AG04450 (cell line): ENCODE data around the gene SHANK2. TPM values are rescaled to one million over a fixed set of nuclear protein-coding genes. Genes with fewer than 3 reads are reported as not detected.

Experiments
- CTCF ChIA-PET: fragments of 300-600, 350-600 bp; formaldehyde crosslinking; extraction: SDS; loops from one replicate; lab custom pipeline; 2022; ENCODE audit warnings: antibody characterized with exemption, inconsistent platforms; lab: Charles Lee
- POLR2A ChIA-PET: fragments of 350-600 bp; formaldehyde crosslinking; extraction: SDS; loops from one replicate; lab custom pipeline; 2021; ENCODE audit warnings: antibody characterized with exemption, inconsistent platforms; lab: Yijun Ruan, JAX
- DNase-seq: peaks from one replicate; pipeline ENCODE4 v3.0.0-alpha.2; 2011; ENCODE audit warnings: low read depth, low spot score
- H3K27ac ChIP-seq: one replicate; pipeline ENCODE4 v1.5.1; 2012; ENCODE audit warnings: low read depth, low read length, control low read depth
- H3K27me3 ChIP-seq: one replicate; pipeline ENCODE4 v1.6.0; 2012; ENCODE audit warnings: low read length; ENCODE audit not compliant: control insufficient read depth, insufficient read depth
- H3K4me3 ChIP-seq: 2 replicates; pipeline ENCODE4 v1.5.1; 2011; ENCODE audit warnings: mild to moderate bottlenecking, low read depth, low read length, control low read depth
- H3K9me3 ChIP-seq: 2 replicates; pipeline ENCODE4 v1.5.1; 2012; ENCODE audit warnings: low read length; ENCODE audit not compliant: control insufficient read depth, insufficient read depth
- CTCF ChIP-seq: IDR thresholded peaks from 2 replicates; pipeline ENCODE4 v1.5.1; 2011; ENCODE audit warnings: low read depth, low read length, control low read depth, inconsistent platforms
- polyA plus RNA-seq: library from polyadenylated mRNA; depleted of rRNA; stranded (reverse); fragments of >200 nt; gene quantifications from 2 replicates; pipeline ENCODE4 v1.2.3, GENCODE V29; 2011

Gene SHANK2
- polyA plus RNA-seq, 1 experiment = 0.72 TPM

DNA sequence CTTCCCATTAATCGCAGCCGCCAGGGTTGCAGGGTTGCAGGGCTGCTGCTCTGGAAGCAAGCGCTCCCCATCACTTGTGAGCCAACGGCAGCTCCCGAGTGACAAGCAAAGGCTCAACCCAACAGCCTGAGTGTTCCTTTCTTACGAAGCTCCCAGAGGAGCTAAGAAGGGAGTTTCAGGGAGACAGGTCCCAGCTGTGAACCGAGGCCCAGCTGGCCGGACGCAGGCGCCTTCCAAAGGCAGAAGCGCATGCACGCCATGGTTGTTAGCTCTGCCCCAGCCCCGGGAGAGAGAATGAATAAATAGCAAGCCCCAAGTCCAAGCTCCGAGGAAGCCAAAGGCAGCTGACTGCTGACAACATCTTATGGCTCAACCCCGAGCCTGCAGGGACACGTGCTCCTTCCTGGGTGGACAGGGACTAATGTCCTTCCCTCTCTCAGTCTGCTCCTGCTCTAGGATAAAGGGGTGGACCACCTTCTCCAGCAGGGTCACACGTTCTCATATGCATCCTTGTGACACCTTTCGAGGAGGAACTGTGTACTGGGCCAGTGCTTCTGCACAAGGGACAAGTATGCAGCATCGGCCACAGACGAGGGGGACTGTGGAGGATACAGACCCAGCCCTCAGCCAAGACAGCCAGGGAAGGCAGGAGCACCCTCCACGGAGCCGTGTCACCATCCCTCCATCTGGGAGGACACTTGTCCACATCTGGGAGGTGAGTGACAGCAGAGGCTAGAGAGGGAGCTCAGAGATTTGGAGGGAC is 29.9 kb downstream of the SHANK2 start:
- Histone ChIP-seq H3K9me3 (peaks cover 29% of the 10 kb centered on the region), H3K27me3 (no peaks in the 10 kb centered on the region), H3K4me3 (no peak overlapping the region), H3K27ac (no peak overlapping the region)
- no peak for TF ChIP-seq CTCF
- CTCF ChIA-PET = no interaction called here
- no peak for DNase-seq
- POLR2A ChIA-PET = no interaction called here

- no peak overlapping the region for H3K27ac ChIP-seq
- TF ChIP-seq CTCF = no peak
- H3K27me3 ChIP-seq = no peaks in the 10 kb centered on the region
- ChIA-PET CTCF (no interaction called here), POLR2A (no interaction called here)
- DNase-seq = no peak
- H3K9me3 ChIP-seq = peaks cover 31% of the 10 kb centered on the region
- H3K4me3 ChIP-seq = no peak overlapping the region
Observed at GRCh38 chr11:71221821-71222220, 30.6 kb downstream of the SHANK2 start.

DNA sequence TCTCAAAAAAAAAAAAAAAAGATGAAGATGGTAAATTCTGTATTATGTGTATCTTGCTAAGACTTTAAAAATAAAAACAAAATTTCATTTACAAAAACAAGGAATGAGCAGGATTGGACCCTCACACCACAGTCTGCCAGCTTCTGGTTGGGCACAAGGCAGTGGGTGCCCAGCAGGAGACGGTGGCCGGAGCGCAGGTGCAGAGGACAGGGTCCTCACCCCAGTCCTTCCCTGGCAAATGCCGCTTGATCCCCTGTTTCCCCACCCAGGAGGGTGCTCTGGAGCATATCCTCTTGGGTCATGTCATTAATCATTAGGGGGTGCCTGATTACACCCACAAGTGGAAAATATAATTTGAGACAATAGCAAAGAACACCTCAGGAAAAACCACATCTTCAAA is 31.2 kb downstream of the SHANK2 start:
- no peak overlapping the region for H3K27ac ChIP-seq
- DNase-seq = no peak
- POLR2A ChIA-PET = no interaction called here
- TF ChIP-seq CTCF = no peak
- H3K9me3 ChIP-seq = peaks cover 34% of the 10 kb centered on the region
- CTCF ChIA-PET = no interaction called here
- no peaks in the 10 kb centered on the region for H3K27me3 ChIP-seq
- H3K4me3 ChIP-seq = no peak overlapping the region

DNA sequence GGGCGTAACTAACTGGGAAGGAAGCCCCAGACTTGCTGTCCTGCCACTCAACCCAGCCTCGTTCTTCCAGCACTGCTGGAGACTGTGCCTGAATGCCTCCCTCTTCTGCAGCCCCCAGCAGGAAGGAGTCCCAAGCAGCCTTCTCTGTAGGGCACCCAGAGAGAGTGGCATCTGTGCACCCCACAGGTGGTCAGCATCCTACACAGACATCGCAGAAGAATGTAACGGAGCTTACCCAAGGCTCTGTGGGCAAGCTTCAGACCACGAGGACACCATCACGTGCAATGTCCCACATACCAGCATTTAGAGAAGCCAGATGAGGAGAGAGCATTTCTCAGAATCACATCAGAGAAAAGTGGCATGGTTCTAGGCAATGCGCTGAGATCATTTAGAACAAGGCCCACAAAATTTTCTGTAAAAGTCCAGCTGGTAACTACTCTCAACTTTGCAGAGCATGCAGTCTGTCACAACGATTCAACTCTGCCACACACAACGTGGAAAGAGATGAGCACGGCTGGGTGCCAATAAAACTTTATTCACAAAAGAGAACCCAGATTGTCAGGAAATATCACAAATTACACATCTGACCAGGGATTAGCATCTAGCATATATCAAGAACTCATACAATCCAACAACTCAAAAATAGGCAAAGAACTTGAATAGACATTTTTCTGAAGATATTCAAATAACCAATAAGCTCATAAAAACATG is 33.4 kb downstream of the SHANK2 start:
- peaks cover 49% of the 10 kb centered on the region for H3K9me3 ChIP-seq
- TF ChIP-seq CTCF = no peak
- POLR2A ChIA-PET = no interaction called here
- H3K27me3 ChIP-seq = no peaks in the 10 kb centered on the region
- CTCF ChIA-PET = interaction anchor here (0.6 kb wide), 1 partner anchor 130 kb away, joined by 4 read pairs; no protein-coding TSS in a partner anchor
- no peak for DNase-seq
- H3K4me3 ChIP-seq = no peak overlapping the region
- no peak overlapping the region for H3K27ac ChIP-seq

- Histone ChIP-seq H3K4me3 (no peak overlapping the region), H3K27me3 (no peaks in the 10 kb centered on the region), H3K27ac (no peak overlapping the region), H3K9me3 (peaks cover 40% of the 10 kb centered on the region)
- CTCF ChIA-PET = no interaction called here
- POLR2A ChIA-PET = no interaction called here
- DNase-seq = no peak
- TF ChIP-seq CTCF = no peak
Observed at GRCh38 chr11:71215425-71215965, 36.9 kb downstream of the SHANK2 start.
